Measurements from ENCODE around the gene PLEKHG4B. TPM values are rescaled to one million over a fixed set of nuclear protein-coding genes. Genes with fewer than 3 reads are reported as not detected.

The PLEKHG4B gene
- total and polyA plus RNA-seq, 9 donors, result 0.46 to 2.9 (median 1.1) TPM

DNA sequence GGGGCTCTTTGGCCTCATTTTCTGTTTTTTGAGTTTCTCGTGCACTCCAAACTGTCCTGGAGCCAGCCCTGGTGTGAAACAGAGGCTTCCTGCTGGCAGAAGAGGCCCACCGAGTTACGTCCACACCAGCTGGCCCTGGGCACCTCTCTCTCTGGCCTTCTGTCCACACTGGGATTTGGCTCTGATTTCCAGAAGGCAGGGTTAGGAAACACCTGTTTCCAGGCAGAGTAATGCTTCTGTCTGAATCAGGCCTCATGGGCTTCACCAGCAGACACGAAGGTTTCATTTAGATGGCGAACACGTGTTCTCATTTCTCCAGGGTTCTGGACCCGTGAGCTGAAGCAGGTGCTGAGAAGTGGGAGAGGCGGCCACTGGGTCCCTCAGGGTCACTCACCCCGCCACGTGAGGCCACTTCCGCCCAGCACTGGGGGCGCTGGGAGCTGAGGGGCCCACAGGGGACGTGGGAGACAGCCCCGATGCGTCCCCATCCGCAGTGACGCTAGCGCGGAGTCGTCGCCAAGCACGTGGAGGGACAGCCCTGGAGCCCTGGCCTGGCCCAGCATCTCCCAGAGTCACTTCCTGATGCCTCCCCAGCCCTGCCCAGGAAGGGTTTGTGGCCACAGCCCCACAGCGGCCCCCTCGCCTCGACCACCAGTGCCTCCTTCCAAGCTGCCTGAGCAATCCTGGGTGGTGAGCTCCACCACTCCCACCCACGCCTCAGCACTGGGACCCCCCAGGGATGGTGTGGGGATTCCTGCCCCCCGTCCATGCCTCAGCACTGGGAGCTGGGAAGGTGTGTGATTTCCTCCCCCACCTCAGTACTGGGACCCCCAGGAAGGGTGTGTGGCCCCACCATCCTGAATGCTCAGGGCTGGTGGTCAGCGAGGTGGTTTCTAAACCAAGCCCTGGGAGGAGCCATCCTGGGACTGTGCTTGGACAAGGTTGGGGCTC is 94.4 kb downstream of the PLEKHG4B start:
- Histone ChIP-seq H3K4me3 (ENCODE audit: low read length) (no peak overlapping the region), H3K27ac (ENCODE audit: low read length) (no peak overlapping the region), H3K27me3 (ENCODE audit: control insufficient read depth, insufficient read depth, low read length) (peaks cover 8% of the 10 kb centered on the region), H3K4me1 (ENCODE audit: control insufficient read depth, insufficient read depth, low read length) (peaks cover 55% of the 10 kb centered on the region), H3K36me3 (ENCODE audit: control insufficient read depth, insufficient read depth, low read length) (no peaks in the 10 kb centered on the region), H3K9me3 (replicated peaks; ENCODE audit: control insufficient read depth, low read depth, low read length) (no peaks in the 10 kb centered on the region)
- DNase-seq, result peak; percentile 54
- 70% methylated on average over 23 of the region's 28 CpGs for WGBS (ENCODE audit: insufficient coverage)

DNA sequence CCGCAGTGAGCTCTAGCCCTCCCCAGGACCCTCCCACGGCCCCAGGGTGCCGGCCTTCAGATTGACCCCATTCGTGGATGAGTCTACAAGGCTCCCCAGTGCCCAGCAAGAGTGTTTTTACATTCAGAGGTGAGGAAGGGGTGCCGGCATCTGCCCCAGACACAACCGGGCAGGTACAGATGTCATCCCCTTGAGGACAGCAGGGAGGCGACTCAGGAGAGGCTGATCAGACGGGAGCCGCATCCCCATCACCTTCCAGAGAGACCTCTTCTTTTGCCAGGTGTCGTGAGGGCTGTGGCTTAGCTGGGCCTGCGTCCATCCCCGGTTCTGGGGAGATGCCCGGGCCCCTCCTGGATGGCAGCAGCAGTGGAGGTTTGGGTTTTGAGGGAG is 95.1 kb downstream of the PLEKHG4B start:
- no peak overlapping the region for H3K27ac ChIP-seq (ENCODE audit: low read length)
- H3K4me3 ChIP-seq (ENCODE audit: low read length), result no peak overlapping the region
- H3K9me3 ChIP-seq (replicated peaks; ENCODE audit: control insufficient read depth, low read depth, low read length), result no peaks in the 10 kb centered on the region
- peaks cover 9% of the 10 kb centered on the region for H3K27me3 ChIP-seq (ENCODE audit: control insufficient read depth, insufficient read depth, low read length)
- 65% methylated on average over 5 of the region's 13 CpGs for WGBS (ENCODE audit: insufficient coverage)
- H3K4me1 ChIP-seq (ENCODE audit: control insufficient read depth, insufficient read depth, low read length), result peaks cover 57% of the 10 kb centered on the region
- no peaks in the 10 kb centered on the region for H3K36me3 ChIP-seq (ENCODE audit: control insufficient read depth, insufficient read depth, low read length)
- no peak for DNase-seq

DNA sequence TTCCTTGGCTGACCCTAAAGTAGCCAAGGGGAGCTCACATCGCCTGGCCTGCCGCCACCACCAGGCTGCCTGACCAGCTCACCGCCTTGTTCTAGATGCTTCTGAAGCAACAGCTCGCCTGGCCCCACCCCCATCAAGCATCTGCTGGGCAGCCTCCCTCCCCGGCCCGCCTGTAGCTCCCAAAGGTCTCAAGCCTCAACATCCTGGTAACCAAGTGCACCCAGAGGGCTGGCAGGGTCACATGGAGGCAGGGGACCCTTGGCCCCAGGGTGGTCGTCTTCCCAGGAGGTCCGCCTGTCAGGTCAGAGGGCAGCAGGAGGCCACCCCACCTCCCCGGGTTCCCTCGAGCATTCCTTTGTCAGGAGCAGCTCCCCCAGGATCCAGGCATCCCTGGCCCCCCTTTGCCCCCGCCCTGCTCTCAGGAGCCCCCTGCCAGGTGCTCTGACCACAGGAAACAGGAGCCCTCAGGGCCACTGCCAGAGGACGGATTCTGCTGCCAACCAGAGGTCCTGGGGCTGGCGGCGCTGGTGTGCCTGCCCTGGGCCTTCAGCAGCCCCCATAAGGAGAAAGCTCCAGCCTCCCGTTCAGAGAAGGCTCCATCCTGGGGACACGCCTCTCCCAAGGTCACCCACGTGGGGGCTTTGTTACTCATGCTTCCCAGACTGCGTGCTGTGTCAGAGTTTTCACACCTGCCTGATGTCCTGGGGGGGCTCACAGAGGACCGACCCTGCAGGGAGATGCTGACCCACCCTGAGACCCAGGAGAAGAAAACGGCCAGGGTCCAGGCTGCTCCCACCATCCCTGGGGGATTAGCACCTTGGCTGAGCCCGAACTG is 95.9 kb downstream of the PLEKHG4B start:
- H3K36me3 ChIP-seq (ENCODE audit: control insufficient read depth, insufficient read depth, low read length), result no peaks in the 10 kb centered on the region
- H3K9me3 ChIP-seq (replicated peaks; ENCODE audit: control insufficient read depth, low read depth, low read length), result no peaks in the 10 kb centered on the region
- peaks cover 9% of the 10 kb centered on the region for H3K27me3 ChIP-seq (ENCODE audit: control insufficient read depth, insufficient read depth, low read length)
- H3K4me3 ChIP-seq (ENCODE audit: low read length), result no peak overlapping the region
- 56% methylated on average over 20 of the region's 21 CpGs for WGBS (ENCODE audit: insufficient coverage)
- H3K27ac ChIP-seq (ENCODE audit: low read length), result peak overlapping the region; percentile 72
- H3K4me1 ChIP-seq (ENCODE audit: control insufficient read depth, insufficient read depth, low read length), result peaks cover 57% of the 10 kb centered on the region
- DNase-seq, result no peak

DNA sequence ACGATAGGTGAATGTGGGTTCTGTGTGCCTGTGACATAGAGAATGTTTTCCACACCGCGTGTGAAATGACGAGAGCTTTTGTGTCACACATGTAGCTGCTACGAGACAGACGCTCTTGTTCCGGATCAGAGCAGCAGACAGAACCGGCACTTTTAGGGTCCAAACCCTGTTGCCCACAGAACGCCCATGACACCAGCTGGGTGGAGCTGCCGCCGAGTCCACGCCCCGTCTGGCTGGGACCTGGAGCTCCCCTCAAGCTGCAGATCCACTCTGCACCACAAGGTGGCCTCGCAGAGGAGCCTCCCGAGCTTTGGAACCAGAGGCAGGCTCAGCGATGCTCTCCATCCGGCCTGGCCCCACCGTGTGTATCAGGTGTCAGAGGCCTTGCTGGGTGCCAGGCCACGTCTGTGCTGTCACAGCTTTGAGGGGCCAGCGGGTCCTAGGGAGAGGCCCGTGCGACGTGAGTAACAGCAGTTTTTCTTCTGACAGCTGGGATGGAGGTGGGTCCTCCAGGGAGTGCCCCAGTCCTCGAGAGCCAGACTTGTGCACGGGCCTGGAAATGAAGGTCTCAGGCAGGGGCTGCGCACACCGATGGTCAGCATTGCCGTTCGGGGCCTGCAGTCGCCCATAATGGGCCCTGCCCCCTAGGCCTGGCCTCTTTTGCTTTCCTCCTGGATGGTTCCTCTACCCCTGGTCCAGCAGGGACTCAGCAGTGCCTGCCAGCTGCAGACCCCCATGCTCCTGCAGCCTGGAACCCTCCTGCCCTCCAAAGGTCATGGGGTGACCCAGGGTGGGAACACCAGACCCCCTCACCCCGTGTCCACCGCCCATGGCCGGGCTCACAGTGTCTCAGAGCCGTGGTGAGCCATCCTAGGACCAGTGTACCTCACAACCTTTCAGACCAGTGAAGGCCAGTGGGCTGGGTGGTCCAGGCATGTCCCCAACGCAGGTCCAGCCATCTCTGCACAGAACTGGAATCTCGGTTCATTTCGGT is 96.8 kb downstream of the PLEKHG4B start:
- peak; percentile 93 for DNase-seq
- Histone ChIP-seq H3K36me3 (ENCODE audit: control insufficient read depth, insufficient read depth, low read length) (no peaks in the 10 kb centered on the region), H3K27me3 (ENCODE audit: control insufficient read depth, insufficient read depth, low read length) (peaks cover 9% of the 10 kb centered on the region), H3K9me3 (replicated peaks; ENCODE audit: control insufficient read depth, low read depth, low read length) (no peaks in the 10 kb centered on the region), H3K4me1 (ENCODE audit: control insufficient read depth, insufficient read depth, low read length) (peaks cover 57% of the 10 kb centered on the region), H3K27ac (ENCODE audit: low read length) (peak overlapping the region; percentile 92), H3K4me3 (ENCODE audit: low read length) (peak overlapping the region; percentile 8)
- 25% methylated on average over 36 of the region's 37 CpGs for WGBS (ENCODE audit: insufficient coverage)

DNA sequence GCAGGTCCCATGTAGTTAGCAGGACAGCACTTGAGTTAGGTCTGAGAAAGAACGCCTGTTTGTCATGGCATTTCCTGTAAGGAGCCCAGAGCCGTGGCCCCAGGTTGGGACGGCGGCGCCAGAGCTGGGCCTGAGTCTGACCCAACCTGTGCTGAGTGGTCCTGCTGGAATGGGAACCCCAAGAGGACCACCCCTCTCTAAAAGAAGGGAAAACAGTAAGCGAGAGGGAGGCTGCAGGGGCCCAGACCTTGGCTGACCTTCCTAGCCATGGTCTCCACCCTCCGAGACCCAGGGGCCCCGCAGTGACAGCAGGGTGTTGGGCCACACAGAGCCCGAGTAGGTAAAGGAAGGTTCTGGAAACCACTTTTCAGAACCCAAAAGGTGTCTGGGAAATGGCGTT is 97.5 kb downstream of the PLEKHG4B start:
- Histone ChIP-seq H3K27me3 (ENCODE audit: control insufficient read depth, insufficient read depth, low read length) (peaks cover 9% of the 10 kb centered on the region), H3K9me3 (replicated peaks; ENCODE audit: control insufficient read depth, low read depth, low read length) (no peaks in the 10 kb centered on the region), H3K4me3 (ENCODE audit: low read length) (no peak overlapping the region), H3K4me1 (ENCODE audit: control insufficient read depth, insufficient read depth, low read length) (peaks cover 57% of the 10 kb centered on the region), H3K36me3 (ENCODE audit: control insufficient read depth, insufficient read depth, low read length) (no peaks in the 10 kb centered on the region), H3K27ac (ENCODE audit: low read length) (peak overlapping the region; percentile 92)
- DNase-seq, result no peak
- 96% methylated on average over 7 of the region's 10 CpGs for WGBS (ENCODE audit: insufficient coverage)

DNA sequence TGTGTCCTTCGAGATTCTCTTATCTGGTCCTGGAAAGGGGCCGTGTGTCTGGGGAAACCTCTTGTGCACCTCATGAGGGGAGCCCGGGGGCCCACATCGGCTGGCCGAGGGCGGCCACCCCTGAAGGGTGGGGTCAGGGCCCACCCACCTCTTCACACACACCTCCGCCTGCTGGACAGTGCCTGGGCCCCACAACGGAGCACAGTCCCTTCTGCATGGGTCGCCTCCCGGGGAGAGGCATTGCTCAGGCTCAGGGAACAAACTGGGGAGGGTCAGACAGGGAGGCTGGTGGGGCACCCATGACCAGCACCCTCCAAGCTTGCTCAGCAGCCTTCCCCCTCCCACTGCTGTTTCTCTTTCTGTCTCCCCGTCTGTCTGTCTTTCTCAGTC is 98.0 kb downstream of the PLEKHG4B start:
- Histone ChIP-seq H3K27me3 (ENCODE audit: control insufficient read depth, insufficient read depth, low read length) (peaks cover 9% of the 10 kb centered on the region), H3K4me1 (ENCODE audit: control insufficient read depth, insufficient read depth, low read length) (peaks cover 57% of the 10 kb centered on the region), H3K27ac (ENCODE audit: low read length) (peak overlapping the region; percentile 92), H3K4me3 (ENCODE audit: low read length) (no peak overlapping the region), H3K36me3 (ENCODE audit: control insufficient read depth, insufficient read depth, low read length) (no peaks in the 10 kb centered on the region), H3K9me3 (replicated peaks; ENCODE audit: control insufficient read depth, low read depth, low read length) (no peaks in the 10 kb centered on the region)
- DNase-seq, result no peak
- 47% methylated on average over 5 of the region's 11 CpGs for WGBS (ENCODE audit: insufficient coverage)

DNA sequence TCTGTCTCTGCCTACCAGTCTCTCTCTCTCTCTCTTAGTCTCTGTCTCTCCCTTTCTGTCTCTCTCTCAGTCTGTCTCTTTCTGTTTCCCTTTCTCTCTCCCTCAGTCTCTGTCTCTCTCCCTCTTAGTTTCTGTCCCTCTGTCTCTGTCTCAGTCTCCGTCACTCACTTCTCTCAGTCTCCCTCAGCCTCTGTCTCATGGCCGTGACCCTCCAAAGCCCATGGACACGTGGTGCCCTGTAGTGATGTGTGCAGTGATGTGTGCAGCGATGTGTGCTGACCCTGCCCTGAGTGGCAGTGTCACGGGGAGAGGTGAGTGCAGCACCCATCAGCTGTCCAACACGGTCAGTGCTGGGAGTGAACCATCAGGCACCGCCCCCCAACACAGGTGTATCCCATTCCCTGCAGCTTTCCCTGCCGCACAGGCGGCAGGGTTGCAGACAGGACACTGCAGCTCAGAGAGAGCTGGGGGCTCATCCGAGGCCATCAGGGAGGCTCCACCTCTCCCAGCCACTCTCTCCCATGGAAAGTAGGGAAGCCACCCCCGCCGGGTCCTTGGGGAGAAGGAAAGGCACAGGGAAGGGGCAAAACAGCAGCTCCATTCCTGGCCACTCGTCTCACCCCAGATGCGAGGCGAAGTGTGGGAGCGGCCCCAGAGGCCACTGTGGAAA is 98.5 kb downstream of the PLEKHG4B start:
- peaks cover 2% of the 10 kb centered on the region for H3K36me3 ChIP-seq (ENCODE audit: control insufficient read depth, insufficient read depth, low read length)
- H3K27me3 ChIP-seq (ENCODE audit: control insufficient read depth, insufficient read depth, low read length), result peaks cover 9% of the 10 kb centered on the region
- peak overlapping the region; percentile 92 for H3K27ac ChIP-seq (ENCODE audit: low read length)
- no peaks in the 10 kb centered on the region for H3K9me3 ChIP-seq (replicated peaks; ENCODE audit: control insufficient read depth, low read depth, low read length)
- no peak for DNase-seq
- 56% methylated on average over 8 of the region's 16 CpGs for WGBS (ENCODE audit: insufficient coverage)
- peak overlapping the region; percentile 17 for H3K4me3 ChIP-seq (ENCODE audit: low read length)
- peaks cover 54% of the 10 kb centered on the region for H3K4me1 ChIP-seq (ENCODE audit: control insufficient read depth, insufficient read depth, low read length)

DNA sequence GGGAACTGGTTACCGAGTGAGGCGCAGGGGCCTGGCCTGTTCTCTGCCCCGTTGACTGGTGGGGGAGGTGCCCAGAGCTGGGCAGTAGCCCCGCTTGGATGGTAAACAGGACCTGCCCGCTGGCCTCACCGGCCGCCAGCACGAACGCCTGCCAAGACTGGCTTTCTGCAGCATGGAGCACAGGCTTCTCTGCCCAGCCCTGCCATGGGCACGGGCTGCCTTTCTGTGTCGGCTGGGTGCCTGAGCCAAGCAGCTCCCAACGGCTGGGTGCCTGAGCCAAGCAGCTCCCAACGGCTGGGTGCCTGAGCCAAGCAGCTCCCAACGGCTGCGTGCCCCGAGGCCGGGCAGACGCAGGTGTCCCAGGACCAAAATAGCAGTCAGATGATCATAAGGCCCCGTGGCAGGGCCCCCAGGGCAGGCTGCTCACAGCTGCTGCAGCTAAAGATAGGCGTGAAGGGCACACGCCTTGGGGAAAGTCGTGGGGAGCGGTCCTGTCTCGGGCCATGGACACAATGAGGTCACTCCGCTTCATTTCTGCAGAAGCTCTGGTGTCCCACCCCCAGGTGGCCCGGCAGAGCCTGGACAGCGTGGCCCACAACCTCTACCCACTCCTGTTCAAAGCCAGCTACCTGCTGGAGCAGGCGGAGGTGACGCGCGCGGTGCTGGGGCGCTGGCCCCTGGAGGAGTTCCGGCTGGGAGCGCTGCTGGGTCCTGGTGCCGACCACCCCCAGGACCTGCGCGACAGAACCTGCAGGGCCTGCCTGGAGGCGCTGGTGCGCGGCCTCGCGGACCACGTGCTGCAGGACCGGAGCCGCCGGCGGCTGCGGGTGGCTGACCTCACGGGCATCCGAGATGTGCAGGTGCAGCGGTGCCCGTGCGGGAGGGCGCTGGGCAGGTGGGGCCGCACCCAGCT is 99.3 kb downstream of the PLEKHG4B start, which contains the start of gene LRRC14B:
Gene LRRC14B, plus strand, starts transcription at position 460 of the 913 bp plus-strand sequence. Its CDS starts 44 bp downstream, at position 504.
- peaks cover 5% of the 10 kb centered on the region for H3K36me3 ChIP-seq (ENCODE audit: control insufficient read depth, insufficient read depth, low read length)
- peak within 1 kb of the TSS; percentile 92 for H3K27ac ChIP-seq (ENCODE audit: low read length)
- peaks cover 46% of the 10 kb centered on the region for H3K4me1 ChIP-seq (ENCODE audit: control insufficient read depth, insufficient read depth, low read length)
- H3K4me3 ChIP-seq (ENCODE audit: low read length), result peak within 1 kb of the TSS; percentile 47
- 15% methylated on average over 54 of the region's 56 CpGs for WGBS (ENCODE audit: insufficient coverage)
- peaks cover 9% of the 10 kb centered on the region for H3K27me3 ChIP-seq (ENCODE audit: control insufficient read depth, insufficient read depth, low read length)
- peak; percentile 82 for DNase-seq
- no peaks in the 10 kb centered on the region for H3K9me3 ChIP-seq (replicated peaks; ENCODE audit: control insufficient read depth, low read depth, low read length)

Data from muscle of leg (tissue), 11 donors.